Prostate gland (tissue), 2 donors: ENCODE data around the gene TOR1B.

Experiments used
- POLR2A ChIP-seq: fragments of 450-650 bp; IDR thresholded peaks from one replicate; pipeline ENCODE4 v1.6.1; 2016; ENCODE audit warnings: antibody characterized with exemption, mild to moderate bottlenecking
- TF ChIP-seq, protein P1 (sequence below), 4 experiments: fragments of 200-600 bp in 2 of 4; fragments of 450-650 bp in 2 of 4; sonication (generic) in 2 of 4; IDR thresholded peaks; 1 replicate in 3 of 4; 2 replicates in 1 of 4; pipeline ENCODE4 v1.5.1; 2016 to 2019; ENCODE audit warnings: antibody characterized with exemption in 4 of 4, mild to moderate bottlenecking in 2 of 4, moderate library complexity in 2 of 4

DNA sequence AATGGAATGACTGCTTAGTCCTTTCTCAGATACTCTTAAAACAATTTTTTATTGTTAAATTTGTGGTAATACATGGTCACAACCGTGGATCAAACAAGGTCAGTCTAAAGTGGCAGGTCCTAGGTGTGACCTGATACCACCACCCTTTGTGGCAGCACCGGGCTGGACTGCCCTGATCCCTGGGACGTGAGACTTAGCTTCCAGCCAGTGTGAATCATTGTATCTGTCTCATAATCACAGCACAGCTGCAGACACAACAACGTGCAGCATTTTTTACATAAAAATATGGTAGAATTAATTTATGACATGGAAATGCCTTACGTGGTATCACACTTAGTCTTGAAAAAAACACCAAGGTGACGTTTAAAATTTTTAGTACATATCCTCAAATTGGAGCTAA, 7.8 kb downstream of the TOR1B start:
- TF ChIP-seq, protein P1, sequence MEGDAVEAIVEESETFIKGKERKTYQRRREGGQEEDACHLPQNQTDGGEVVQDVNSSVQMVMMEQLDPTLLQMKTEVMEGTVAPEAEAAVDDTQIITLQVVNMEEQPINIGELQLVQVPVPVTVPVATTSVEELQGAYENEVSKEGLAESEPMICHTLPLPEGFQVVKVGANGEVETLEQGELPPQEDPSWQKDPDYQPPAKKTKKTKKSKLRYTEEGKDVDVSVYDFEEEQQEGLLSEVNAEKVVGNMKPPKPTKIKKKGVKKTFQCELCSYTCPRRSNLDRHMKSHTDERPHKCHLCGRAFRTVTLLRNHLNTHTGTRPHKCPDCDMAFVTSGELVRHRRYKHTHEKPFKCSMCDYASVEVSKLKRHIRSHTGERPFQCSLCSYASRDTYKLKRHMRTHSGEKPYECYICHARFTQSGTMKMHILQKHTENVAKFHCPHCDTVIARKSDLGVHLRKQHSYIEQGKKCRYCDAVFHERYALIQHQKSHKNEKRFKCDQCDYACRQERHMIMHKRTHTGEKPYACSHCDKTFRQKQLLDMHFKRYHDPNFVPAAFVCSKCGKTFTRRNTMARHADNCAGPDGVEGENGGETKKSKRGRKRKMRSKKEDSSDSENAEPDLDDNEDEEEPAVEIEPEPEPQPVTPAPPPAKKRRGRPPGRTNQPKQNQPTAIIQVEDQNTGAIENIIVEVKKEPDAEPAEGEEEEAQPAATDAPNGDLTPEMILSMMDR (IDR thresholded peaks at IDR 0.05) = no peak
- no peak for TF ChIP-seq POLR2A
